GM15510 (cell line): ENCODE measurements around the gene ABHD1.
A peak's percentile ranks its signal among the peaks of the same experiment; 100 is the strongest.

Experiments used
- POLR2A ChIP-seq: IDR thresholded peaks from 3 replicates; pipeline ENCODE4 v1.6.1; 2011; ENCODE audit warnings: borderline replicate concordance; ENCODE audit not compliant: insufficient read length; ENCODE audit errors: extremely low read depth

The ABHD1 gene

DNA sequence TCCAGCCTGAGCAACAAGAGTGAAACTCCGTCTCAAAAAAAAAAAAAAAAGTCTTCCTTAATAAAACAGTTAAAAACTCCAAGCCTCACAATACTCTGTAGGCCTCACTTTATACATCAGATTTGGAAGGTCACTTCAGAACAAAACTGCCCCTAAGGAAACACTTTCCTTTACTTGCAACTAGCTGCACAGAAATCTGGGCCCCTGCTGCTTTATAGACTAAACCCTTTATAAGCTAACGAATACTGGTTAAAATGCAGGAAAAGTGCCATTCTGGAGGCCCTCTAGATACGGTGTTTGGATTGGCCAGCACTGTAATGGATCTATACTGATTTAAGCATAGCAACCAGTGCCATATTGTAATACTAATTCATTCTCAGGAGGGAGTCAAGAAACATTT is 1.5 kb downstream of the ABHD1 start:
- TF ChIP-seq POLR2A = no peak

GRCh38 chr2:27126252-27126710 is 2.7 kb downstream of the ABHD1 start:
- no peak for TF ChIP-seq POLR2A

- no peak for TF ChIP-seq POLR2A
Observed at GRCh38 chr2:27127883-27128667, 4.5 kb downstream of the ABHD1 start.

DNA sequence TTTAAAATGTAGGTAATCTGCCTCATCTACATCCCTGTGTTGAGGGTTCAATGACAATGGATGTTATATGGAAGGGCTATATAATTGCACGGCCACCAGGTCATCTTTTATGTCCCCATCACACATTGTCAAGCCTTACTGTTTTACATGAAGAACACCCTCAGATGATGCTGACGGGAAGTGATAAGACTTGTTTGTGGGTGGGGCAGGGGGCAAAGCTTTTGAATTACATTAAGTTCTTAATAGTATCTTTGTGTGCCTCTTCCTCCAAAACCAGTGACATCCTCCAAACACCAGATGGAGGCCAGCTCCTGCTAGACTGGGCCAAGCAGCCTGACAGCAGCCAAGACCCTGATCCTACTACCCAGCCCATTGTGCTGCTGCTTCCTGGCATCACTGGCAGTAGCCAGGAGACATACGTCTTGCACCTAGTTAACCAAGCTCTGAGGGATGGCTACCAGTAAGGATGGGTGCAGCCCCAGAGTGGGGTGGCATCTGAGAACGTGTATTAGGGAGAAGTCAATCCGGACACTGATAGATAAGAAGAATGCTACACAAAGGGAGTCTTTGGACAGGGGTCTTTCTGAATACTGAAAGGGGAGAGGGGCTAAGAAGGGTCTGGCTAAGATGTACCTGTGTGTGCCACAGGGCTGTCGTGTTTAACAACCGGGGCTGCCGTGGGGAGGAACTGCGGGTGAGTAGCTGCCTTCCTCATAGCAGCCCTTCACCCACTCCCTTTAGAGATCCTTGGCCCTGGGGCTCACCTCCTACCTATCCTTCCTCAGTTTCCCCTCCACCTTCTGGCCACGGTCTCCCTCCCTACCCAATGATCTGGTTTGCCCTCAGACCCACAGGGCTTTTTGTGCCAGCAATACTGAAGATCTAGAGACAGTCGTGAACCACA is 5.3 kb downstream of the ABHD1 start:
- no peak for TF ChIP-seq POLR2A

DNA sequence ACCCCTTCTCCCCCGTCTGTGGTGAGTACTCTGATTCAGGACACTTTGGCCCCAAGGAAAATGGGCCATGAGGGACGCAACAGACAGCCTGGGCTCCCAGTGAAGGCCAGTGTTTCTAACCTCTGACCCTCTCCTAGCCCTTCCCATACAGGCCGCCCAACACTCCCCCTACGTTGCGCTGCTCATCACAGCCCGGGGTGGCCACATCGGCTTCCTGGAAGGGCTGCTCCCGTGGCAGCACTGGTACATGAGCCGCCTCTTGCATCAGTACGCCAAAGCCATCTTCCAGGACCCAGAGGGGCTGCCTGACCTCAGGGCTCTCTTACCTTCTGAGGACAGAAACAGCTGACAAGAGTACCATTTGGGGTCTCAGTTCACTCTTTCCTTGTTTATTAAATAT is 6.8 kb downstream of the ABHD1 start:
- no peak for TF ChIP-seq POLR2A

- no peak for TF ChIP-seq POLR2A
Observed at GRCh38 chr2:27131429-27131828, 7.8 kb downstream of the ABHD1 start.

- no peak for TF ChIP-seq POLR2A
Observed at GRCh38 chr2:27133195-27133875, 9.7 kb downstream of the ABHD1 start.

DNA sequence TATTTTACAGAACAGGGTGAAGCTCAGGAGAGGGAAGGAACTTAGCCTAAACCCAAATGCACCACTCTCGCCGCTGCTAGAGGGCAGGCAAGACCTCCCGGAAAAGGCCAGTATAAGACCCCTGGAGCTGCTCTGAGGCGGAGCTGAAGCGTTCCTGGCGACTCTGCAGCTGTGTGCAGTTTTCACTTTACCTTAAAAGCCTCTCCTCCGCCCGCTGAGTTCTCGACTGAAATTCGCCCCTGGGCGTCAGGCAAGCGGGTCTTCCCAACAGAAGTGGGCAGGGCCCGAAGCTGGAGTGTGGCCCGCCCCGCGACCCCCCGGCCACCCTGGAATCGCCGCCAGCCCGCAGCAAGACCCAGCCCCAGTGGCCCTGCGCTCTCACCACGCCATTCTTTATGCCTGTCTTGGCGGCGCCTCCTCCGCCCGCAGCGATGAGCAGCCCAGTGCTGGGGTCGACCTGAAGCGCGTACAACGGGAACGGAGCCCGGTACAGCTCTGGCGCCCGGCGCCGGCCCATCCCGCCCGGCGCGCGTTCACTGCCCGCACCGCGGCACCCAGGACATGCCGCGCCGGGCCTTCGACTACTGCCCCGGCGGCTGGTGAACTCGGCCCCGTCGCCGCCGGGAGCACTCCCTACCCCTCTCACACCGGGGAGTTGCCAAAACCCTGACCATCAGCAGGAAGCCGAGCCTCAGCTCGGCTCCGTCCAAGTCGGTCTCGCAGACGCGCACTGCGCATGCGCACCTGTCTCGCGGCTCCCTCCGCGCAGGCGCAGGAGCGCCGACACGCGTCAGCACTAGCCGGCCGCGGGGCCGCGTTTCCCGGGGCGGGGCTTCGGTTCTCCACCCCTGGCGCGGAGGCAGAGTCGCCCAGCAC is 10.5 kb downstream of the ABHD1 start, which contains the start of gene PREB:
PREB (minus strand) TSS at position 732 of the 876 bp plus-strand sequence; CDS start at position 517, 215 bp downstream.
- TF ChIP-seq POLR2A = peak; percentile 94

- TF ChIP-seq POLR2A = no peak
Observed at GRCh38 chr2:27134781-27135477, 11.3 kb downstream of the ABHD1 start.

DNA sequence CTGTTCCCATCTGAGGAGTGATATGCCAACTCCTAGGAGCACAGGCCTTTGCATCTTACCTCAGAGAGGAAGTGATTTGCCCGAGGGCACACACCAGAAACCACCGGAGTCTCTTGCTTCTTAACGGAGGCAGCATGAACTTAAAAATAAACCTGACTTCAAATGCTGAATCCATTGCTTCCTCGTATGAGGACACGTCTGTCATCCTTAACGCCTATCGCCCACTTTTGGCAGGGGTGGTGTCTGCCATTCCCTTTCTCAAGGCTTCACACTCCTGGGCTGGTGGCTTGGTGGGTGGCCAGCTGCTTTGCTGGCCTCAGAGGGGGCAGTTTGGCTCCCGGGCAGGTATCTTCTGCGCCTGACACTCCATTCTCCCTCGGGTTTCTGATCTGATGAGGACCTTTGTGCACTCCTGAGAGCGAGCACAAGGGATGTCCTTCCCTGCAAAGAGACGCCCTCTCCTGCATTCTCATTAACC is 11.9 kb downstream of the ABHD1 start:
- TF ChIP-seq POLR2A = no peak

GRCh38 chr2:27136751-27137150 is 13.1 kb downstream of the ABHD1 start:
- TF ChIP-seq POLR2A = no peak

DNA sequence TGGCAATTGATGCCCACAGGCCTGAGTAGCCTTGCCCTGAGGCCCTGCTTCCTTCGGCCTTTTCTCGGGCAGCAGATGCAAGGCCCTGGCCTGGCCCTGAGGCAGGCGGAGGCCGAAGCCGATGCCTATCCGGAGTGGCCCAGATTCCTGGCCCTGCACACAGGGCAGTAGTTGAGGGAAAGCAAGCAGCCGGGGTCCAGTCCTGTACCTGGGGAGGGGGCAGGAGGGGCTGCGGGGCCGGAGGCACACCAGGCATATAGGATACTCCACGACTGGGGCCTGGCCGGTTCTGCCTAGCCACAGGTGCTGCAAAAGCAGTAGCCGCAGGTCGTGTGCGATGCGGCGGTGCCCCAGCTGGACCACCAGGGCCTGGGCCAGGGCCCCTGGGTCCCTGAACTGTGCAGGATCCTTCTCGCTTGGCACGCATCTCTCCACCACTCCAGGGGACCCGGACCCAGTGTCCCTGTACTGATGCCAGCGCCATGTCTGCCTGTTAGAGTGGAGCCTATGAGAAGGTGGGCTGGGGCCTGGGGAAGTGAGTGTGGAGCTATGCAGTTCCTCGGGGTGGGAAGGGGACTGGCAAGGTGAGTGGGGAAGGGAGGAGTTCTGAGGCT is 13.8 kb downstream of the ABHD1 start:
- no peak for TF ChIP-seq POLR2A

GRCh38 chr2:27138111-27138510 is 14.5 kb downstream of the ABHD1 start:
- no peak for TF ChIP-seq POLR2A
